ENCODE data around the gene ALS2. TPM values are rescaled to one million over a fixed set of nuclear protein-coding genes. Genes with fewer than 3 reads are reported as not detected.
"Not testable (repeated sequence)": the region's sequence is repeated elsewhere in the genome, so short reads cannot be mapped to it uniquely, and the experiment has no call there.

Gene ALS2
- total RNA-seq, 1 experiment from 2014 or later = 23.6 TPM

DNA sequence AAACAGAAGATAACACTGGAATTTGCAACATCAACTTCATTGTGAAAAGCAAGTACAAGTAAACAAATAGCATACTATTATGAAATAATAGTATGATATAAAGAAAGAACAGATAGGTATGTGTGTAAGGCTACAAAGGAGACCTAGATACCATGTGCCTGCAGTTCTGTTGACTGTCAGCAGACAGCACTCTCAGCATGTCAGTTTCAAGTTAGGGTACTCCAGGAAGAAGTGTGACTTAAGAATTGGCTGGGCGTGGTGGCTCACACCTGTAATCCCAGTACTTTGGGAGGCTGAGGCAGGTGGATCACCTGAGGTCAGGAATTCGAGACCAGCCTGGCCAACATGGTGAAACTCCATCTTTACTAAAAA, 18.2 kb upstream of the ALS2 start:
- not testable (repeated sequence) for H3K36me3 ChIP-seq (replicated peaks; ENCODE audit: control insufficient read depth, insufficient read depth, low read length); H3K27me3 ChIP-seq (ENCODE audit: control insufficient read depth, insufficient read depth, low read length); H3K4me3 ChIP-seq (ENCODE audit: insufficient read depth, low read depth, low read length)
- DNase-seq = peak; percentile 30

GRCh38 chr2:201798252-201798913, 17.6 kb upstream of the ALS2 start:
- H3K36me3 ChIP-seq (replicated peaks; ENCODE audit: control insufficient read depth, insufficient read depth, low read length) = no peaks in the 10 kb centered on the region
- H3K4me3 ChIP-seq (ENCODE audit: insufficient read depth, low read depth, low read length) = no peak overlapping the region
- no peaks in the 10 kb centered on the region for H3K27me3 ChIP-seq (ENCODE audit: control insufficient read depth, insufficient read depth, low read length)
- DNase-seq = no peak

- Histone ChIP-seq H3K27me3 (ENCODE audit: control insufficient read depth, insufficient read depth, low read length) (no peaks in the 10 kb centered on the region), H3K36me3 (replicated peaks; ENCODE audit: control insufficient read depth, insufficient read depth, low read length) (no peaks in the 10 kb centered on the region), H3K4me3 (ENCODE audit: insufficient read depth, low read depth, low read length) (no peak overlapping the region)
- no peak for DNase-seq
Measured at GRCh38 chr2:201797175-201797840, 16.6 kb upstream of the ALS2 start.

- no peaks in the 10 kb centered on the region for H3K27me3 ChIP-seq (ENCODE audit: control insufficient read depth, insufficient read depth, low read length)
- H3K4me3 ChIP-seq (ENCODE audit: insufficient read depth, low read depth, low read length) = no peak overlapping the region
- DNase-seq = no peak
- no peaks in the 10 kb centered on the region for H3K36me3 ChIP-seq (replicated peaks; ENCODE audit: control insufficient read depth, insufficient read depth, low read length)
Measured at GRCh38 chr2:201796478-201796865, 15.7 kb upstream of the ALS2 start.

- Histone ChIP-seq H3K36me3 (replicated peaks; ENCODE audit: control insufficient read depth, insufficient read depth, low read length) (no peaks in the 10 kb centered on the region), H3K4me3 (ENCODE audit: insufficient read depth, low read depth, low read length) (no peak overlapping the region), H3K27me3 (ENCODE audit: control insufficient read depth, insufficient read depth, low read length) (no peaks in the 10 kb centered on the region)
- peak; percentile 85 for DNase-seq
Measured at GRCh38 chr2:201795607-201796477, 15.1 kb upstream of the ALS2 start.

DNA sequence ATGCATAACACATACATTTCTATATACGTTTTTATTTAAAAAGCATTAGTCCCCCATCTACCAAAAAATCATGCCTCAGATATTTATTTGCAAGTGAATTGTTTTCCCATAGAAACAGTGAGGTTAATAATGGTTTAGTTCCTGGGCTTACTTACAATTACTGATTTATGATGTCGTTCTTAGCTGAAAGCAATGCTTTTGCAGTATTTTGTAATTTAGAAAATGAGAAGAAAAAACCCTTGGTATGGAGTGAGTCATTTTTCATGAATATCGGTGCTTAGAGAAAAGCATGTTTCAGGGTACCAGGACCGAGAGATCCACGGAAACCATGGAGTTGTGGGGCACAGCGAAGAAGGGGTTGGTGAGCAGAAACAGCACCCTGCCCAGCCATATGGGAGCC, 13.6 kb upstream of the ALS2 start:
- Histone ChIP-seq H3K4me3 (ENCODE audit: insufficient read depth, low read depth, low read length) (no peak overlapping the region), H3K27me3 (ENCODE audit: control insufficient read depth, insufficient read depth, low read length) (no peaks in the 10 kb centered on the region), H3K36me3 (replicated peaks; ENCODE audit: control insufficient read depth, insufficient read depth, low read length) (no peaks in the 10 kb centered on the region)
- DNase-seq = no peak

GRCh38 chr2:201793631-201794030, 12.9 kb upstream of the ALS2 start:
- Histone ChIP-seq H3K36me3 (replicated peaks; ENCODE audit: control insufficient read depth, insufficient read depth, low read length) (no peaks in the 10 kb centered on the region), H3K4me3 (ENCODE audit: insufficient read depth, low read depth, low read length) (no peak overlapping the region), H3K27me3 (ENCODE audit: control insufficient read depth, insufficient read depth, low read length) (no peaks in the 10 kb centered on the region)
- no peak for DNase-seq

DNA sequence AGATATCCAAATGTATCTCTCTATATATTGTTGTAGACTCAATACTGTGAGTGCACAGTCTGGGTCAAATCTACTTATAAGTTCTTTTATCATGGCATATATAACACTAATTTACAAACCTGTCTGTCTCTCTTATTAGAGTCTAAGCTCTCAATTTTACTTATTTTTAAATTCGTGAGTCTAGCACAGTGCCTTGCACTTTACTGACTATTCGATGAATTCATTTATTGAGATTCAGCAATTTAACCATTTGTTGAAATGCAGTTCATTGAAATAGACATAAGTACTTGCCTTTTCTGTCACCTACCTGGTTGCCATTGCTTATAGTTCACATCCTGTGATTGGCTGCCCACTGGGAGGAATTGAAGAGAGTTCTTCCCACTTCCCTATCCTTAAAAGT, 10.3 kb upstream of the ALS2 start:
- no peak overlapping the region for H3K4me3 ChIP-seq (ENCODE audit: insufficient read depth, low read depth, low read length)
- no peaks in the 10 kb centered on the region for H3K36me3 ChIP-seq (replicated peaks; ENCODE audit: control insufficient read depth, insufficient read depth, low read length)
- DNase-seq = no peak
- no peaks in the 10 kb centered on the region for H3K27me3 ChIP-seq (ENCODE audit: control insufficient read depth, insufficient read depth, low read length)

DNA sequence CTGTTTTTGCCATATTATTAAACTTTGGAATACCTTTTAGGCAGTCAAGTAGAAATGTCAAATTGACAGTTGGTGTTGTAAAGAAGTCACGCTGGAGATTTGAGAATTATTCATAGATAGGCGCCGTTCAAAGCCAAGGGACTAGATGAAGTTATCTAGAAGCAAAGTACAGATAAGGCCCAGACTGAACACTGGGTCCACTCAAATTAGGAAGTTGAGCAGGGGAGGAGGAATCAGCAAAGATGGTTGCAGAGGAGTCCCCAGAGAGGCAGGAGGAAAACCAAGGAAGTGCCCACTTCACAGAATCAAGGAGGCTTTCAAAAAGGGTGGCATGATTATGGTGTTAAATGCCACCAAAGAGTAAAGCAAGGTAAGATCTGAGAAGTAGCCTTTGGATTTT, 9.6 kb upstream of the ALS2 start:
- Histone ChIP-seq H3K27me3 (ENCODE audit: control insufficient read depth, insufficient read depth, low read length) (no peaks in the 10 kb centered on the region), H3K4me3 (ENCODE audit: insufficient read depth, low read depth, low read length) (no peak overlapping the region), H3K36me3 (replicated peaks; ENCODE audit: control insufficient read depth, insufficient read depth, low read length) (no peaks in the 10 kb centered on the region)
- DNase-seq = no peak

DNA sequence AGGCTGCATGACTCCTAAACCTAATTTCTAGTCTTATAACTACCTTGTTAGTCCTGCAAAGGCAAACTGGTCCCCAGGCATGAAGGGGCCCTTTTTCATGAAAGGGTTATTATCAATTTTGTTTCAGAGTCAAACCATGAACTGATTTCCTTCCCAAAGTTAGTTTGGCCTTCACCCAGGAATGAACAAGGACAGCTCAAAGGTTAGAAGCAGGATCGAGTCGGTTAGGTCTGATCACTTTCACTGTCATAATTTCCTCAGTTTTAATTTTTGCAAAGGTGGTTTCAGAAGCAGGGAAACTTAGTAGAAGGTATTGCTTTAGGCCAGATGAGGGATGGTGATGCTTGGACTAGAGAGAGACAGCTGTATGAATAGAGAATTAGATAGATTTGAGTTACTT, 8.7 kb upstream of the ALS2 start:
- DNase-seq = no peak
- Histone ChIP-seq H3K36me3 (replicated peaks; ENCODE audit: control insufficient read depth, insufficient read depth, low read length) (no peaks in the 10 kb centered on the region), H3K4me3 (ENCODE audit: insufficient read depth, low read depth, low read length) (no peak overlapping the region), H3K27me3 (ENCODE audit: control insufficient read depth, insufficient read depth, low read length) (no peaks in the 10 kb centered on the region)

DNA sequence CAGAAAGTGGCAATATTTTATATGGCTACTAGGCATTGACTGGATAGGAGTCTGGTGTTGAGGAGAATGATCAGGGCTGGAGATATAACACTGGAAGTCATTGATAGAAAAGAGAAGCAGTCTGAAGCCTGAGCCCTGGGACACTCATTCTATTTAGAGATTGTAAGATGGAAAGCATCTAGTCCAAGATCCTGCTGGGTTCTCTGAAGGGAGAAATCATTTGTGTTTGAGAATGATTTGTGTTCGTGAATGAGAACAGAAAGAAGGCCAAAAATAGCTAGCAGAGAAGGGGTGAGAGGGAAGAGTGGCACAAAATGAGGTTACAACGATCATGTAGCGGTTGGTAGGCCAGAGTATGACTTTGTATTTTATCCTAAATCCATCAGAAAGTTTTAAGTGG, 7.6 kb upstream of the ALS2 start:
- H3K4me3 ChIP-seq (ENCODE audit: insufficient read depth, low read depth, low read length) = no peak overlapping the region
- no peak for DNase-seq
- no peaks in the 10 kb centered on the region for H3K27me3 ChIP-seq (ENCODE audit: control insufficient read depth, insufficient read depth, low read length)
- no peaks in the 10 kb centered on the region for H3K36me3 ChIP-seq (replicated peaks; ENCODE audit: control insufficient read depth, insufficient read depth, low read length)

DNA sequence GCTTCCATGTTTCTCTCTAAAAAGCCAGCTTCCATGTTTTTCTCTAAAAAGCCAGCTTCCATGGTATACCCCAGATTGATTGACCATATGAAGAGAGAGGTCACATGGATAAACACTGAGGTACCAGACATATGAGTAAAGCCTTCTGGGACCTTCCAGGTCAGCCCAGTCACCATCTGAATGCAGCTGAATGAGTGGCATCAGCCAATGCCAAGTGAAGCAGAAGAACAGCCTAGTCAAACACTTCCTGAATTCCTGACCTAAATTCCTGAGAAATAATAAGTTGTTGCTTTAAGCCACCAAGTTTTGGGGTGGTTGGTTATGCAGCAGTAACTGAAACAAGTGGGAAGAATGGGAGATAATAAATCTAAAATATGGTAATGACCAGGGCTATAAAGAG, 5.7 kb upstream of the ALS2 start:
- DNase-seq = no peak
- Histone ChIP-seq H3K36me3 (replicated peaks; ENCODE audit: control insufficient read depth, insufficient read depth, low read length) (no peaks in the 10 kb centered on the region), H3K27me3 (ENCODE audit: control insufficient read depth, insufficient read depth, low read length) (no peaks in the 10 kb centered on the region), H3K4me3 (ENCODE audit: insufficient read depth, low read depth, low read length) (no peak overlapping the region)

- no peak overlapping the region for H3K4me3 ChIP-seq (ENCODE audit: insufficient read depth, low read depth, low read length)
- no peaks in the 10 kb centered on the region for H3K27me3 ChIP-seq (ENCODE audit: control insufficient read depth, insufficient read depth, low read length)
- no peaks in the 10 kb centered on the region for H3K36me3 ChIP-seq (replicated peaks; ENCODE audit: control insufficient read depth, insufficient read depth, low read length)
- no peak for DNase-seq
Measured at GRCh38 chr2:201785135-201785534, 4.4 kb upstream of the ALS2 start.

- Histone ChIP-seq H3K27me3 (ENCODE audit: control insufficient read depth, insufficient read depth, low read length) (no peaks in the 10 kb centered on the region), H3K4me3 (ENCODE audit: insufficient read depth, low read depth, low read length) (no peak overlapping the region), H3K36me3 (replicated peaks; ENCODE audit: control insufficient read depth, insufficient read depth, low read length) (no peaks in the 10 kb centered on the region)
- no peak for DNase-seq
Measured at GRCh38 chr2:201784563-201784962, 3.8 kb upstream of the ALS2 start.

DNA sequence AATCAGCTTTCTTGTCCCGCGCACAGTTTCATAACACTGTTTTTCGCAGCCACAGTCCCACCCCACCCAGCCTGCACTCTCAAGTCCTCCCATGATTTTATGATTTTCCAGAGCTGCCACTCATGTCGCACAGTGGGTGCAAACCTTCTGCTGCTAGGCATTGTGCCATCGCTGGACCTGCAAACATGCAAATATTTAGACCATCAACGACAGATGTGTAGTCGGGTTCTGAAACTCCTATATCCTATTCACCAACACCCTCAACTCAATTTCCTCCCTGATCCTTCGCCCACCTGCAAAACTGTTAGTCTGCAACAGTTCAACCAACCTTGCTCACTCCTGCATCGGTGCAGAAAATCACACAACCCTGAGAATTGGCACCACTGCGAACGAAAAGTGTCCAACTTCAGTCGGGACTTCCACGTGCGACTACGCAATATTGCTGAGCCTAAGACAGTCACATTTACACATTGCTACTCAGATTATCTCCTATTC, 871 bp upstream of the ALS2 start:
- no peaks in the 10 kb centered on the region for H3K36me3 ChIP-seq (replicated peaks; ENCODE audit: control insufficient read depth, insufficient read depth, low read length)
- H3K4me3 ChIP-seq (ENCODE audit: insufficient read depth, low read depth, low read length) = peak overlapping the region; percentile 96
- peak; percentile 26 for DNase-seq
- H3K27me3 ChIP-seq (ENCODE audit: control insufficient read depth, insufficient read depth, low read length) = no peaks in the 10 kb centered on the region
